Testis (tissue), 3 donors: Measurements from ENCODE around the gene MYOG. TPM values are rescaled to one million over a fixed set of nuclear protein-coding genes. Genes with fewer than 3 reads are reported as not detected.

ENCODE experiments used
- DNase-seq: peaks from one replicate; pipeline ENCODE4 v3.0.0-alpha.2; 2019
- H3K27ac ChIP-seq, 2 donors: fragments of 200-600 bp; sonication (generic); one replicate each; pipeline ENCODE4 v1.5.1; 2019
- H3K27me3 ChIP-seq: fragments of 200-600 bp; sonication (generic); one replicate; pipeline ENCODE4 v1.5.1; 2019
- H3K36me3 ChIP-seq: fragments of 200-600 bp; sonication (generic); one replicate; pipeline ENCODE4 v1.5.1; 2017; ENCODE audit warnings: low read depth; ENCODE audit errors: missing control alignments
- H3K4me1 ChIP-seq: fragments of 200-600 bp; sonication (generic); one replicate; pipeline ENCODE4 v1.5.1; 2019
- H3K4me3 ChIP-seq, 2 donors: fragments of 200-600 bp; sonication (generic); one replicate each; pipeline ENCODE4 v1.5.1; 2017 to 2019
- H3K9me3 ChIP-seq: fragments of 200-600 bp; sonication (generic); one replicate; pipeline ENCODE4 v1.5.1; 2017
- CTCF ChIP-seq, 3 experiments: fragments of 450-650 bp in 2 of 3; fragments of 200-600 bp in 1 of 3; sonication (generic) in 1 of 3; IDR thresholded peaks; one replicate each; pipeline ENCODE4 v1.5.1; 2016 to 2019; ENCODE audit warnings: antibody characterized with exemption in 3 of 3, mild to moderate bottlenecking in 2 of 3, moderate library complexity in 1 of 3
- POLR2A ChIP-seq: fragments of 450-650 bp; IDR thresholded peaks from one replicate; pipeline ENCODE4 v1.6.1; 2017; ENCODE audit warnings: antibody characterized with exemption, mild to moderate bottlenecking, moderate library complexity
- WGBS, 2 donors: methylation state at CpG; one replicate each; pipeline ENCODE4 v1.1.5; 2018; 5-methylcytosine and 5-hydroxymethylcytosine counted together
- intact Hi-C: fragments of 100-400 bp; cut with DNase I; formaldehyde crosslinking; loops from one replicate; pipeline ENCODE4 v1.15.1; 2023; ENCODE audit warnings: low total_unique reads
- polyA plus RNA-seq: library from polyadenylated mRNA; stranded (reverse); fragments of 350-450 nt; fragmentation: Illumina TruSeq; extraction: RNeasy Lipid Tissue Mini Kit (QIAGEN cat#74804); gene quantifications from one replicate; pipeline ENCODE4 v1.2.3, GENCODE V29; 2014; ENCODE audit warnings: low read depth, low replicate concordance; ENCODE audit not compliant: insufficient read depth
- total RNA-seq, 2 donors: library from RNA; depleted of rRNA; stranded (reverse); fragments of >200 nt; gene quantifications; one replicate each; pipeline ENCODE4 v1.2.3, GENCODE V29; 2016

MYOG gene
- total and polyA plus RNA-seq, 3 donors from 2014 or later = 0.25 to 1.2 (median 0.47) TPM

GRCh38 chr1:203126866-203127665, 41.3 kb upstream of the MYOG start:
- intact Hi-C loops = no loop called here
- Histone ChIP-seq H3K9me3 (no peaks in the 10 kb centered on the region), H3K27me3 (no peaks in the 10 kb centered on the region), H3K4me3 (peak overlapping the region; percentile 39 to 59), H3K4me1 (peaks cover 43% of the 10 kb centered on the region), H3K27ac (peak overlapping the region; percentile 5 to 61), H3K36me3 (no peaks in the 10 kb centered on the region)
- 15 to 22% methylated on average over 12 of the region's 12 CpGs for WGBS, 2 donors
- no peak for TF ChIP-seq POLR2A
- no peak for TF ChIP-seq CTCF (IDR thresholded peaks at IDR 0.05)
- DNase-seq = peak; percentile 32

DNA sequence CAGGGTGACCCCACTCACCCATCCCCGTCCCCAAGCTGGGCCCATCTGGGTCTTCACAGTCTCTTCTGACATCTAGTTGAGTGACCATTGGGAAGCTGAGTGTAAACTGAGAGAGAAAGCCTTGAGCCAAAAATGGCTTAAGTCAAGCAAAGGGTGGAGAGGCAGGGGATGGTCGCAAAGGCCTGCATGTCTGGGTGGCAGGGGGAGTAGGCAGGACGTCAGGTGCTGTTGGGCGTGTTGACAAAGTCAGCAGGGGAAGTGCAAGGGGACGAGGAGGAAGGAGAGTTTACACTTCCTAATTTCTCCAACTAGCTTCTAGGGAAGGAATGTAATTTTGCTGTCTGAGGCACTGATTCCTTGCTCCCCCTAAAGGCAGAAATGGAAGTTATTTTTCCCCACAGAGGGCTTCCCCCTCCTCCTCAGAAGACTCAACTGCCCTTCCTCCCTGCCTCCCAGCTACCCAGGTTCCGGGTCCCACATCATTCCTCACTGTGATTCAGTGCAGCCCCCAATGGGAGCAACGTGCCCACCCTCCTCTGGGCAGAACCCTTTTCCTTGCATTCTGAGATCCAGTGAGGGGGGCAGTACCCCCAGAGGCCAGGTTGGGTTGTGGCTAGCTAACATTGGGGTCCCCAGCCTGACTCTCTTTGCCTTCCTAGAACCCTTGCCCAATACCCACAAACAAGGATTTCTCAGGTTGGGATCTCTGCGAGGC, 40.5 kb upstream of the MYOG start:
- Histone ChIP-seq H3K4me1 (peaks cover 43% of the 10 kb centered on the region), H3K9me3 (no peaks in the 10 kb centered on the region), H3K4me3 (no peak overlapping the region), H3K36me3 (no peaks in the 10 kb centered on the region), H3K27ac (no peak overlapping the region), H3K27me3 (no peaks in the 10 kb centered on the region)
- WGBS, 2 donors = 52 to 62% methylated on average over 7 to 8 of the region's 8 CpGs
- intact Hi-C loops = no loop called here
- TF ChIP-seq CTCF (IDR thresholded peaks at IDR 0.05) (peak; percentile 9 to 49 (median 34)), POLR2A (no peak)
- no peak for DNase-seq

DNA sequence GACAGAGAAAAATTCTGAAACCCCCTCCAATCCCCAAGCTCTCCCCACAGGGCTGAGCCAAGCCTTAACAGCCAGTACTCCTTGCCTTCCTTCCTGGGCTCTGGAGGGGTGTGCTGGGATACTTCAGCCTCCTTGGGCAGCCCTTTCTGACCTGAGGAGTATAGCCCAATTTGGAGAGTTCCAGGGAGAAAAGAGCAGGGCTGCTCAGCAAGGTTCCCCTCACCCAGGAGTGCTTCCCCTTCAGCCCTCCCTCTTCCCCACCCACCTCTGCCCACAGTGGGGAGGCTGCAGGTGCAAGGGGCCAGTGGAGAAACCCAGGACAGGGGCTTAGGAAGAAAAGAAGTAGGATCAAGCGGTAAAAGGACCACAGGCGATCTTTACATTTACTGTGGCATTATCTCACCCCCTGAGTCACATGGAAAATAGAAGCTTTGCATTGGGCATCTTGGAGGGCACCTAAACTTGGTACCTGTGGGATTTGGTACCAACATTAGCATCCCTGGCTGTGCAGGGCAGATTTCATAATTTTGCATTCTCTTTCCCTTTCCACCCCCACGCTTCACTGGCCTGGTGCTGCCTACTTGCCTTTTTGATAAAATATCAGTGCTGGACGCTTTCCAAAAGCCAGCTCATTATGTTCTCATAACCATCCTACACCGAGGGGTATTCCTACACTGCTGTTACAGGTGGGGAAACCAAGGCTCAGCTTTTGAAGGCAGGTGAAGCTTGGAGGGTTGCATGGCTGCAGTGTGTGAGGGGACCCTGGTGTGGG, 38.9 kb upstream of the MYOG start:
- WGBS, 2 donors = 50 to 67% methylated on average over 4 to 5 of the region's 5 CpGs
- Histone ChIP-seq H3K36me3 (no peaks in the 10 kb centered on the region), H3K27me3 (no peaks in the 10 kb centered on the region), H3K27ac (peak overlapping the region; percentile 39 to 56), H3K9me3 (no peaks in the 10 kb centered on the region), H3K4me1 (peaks cover 43% of the 10 kb centered on the region), H3K4me3 (no peak overlapping the region)
- intact Hi-C loops = no loop called here
- TF ChIP-seq POLR2A (no peak), CTCF (IDR thresholded peaks at IDR 0.05) (no peak)
- peak; percentile 57 for DNase-seq

DNA sequence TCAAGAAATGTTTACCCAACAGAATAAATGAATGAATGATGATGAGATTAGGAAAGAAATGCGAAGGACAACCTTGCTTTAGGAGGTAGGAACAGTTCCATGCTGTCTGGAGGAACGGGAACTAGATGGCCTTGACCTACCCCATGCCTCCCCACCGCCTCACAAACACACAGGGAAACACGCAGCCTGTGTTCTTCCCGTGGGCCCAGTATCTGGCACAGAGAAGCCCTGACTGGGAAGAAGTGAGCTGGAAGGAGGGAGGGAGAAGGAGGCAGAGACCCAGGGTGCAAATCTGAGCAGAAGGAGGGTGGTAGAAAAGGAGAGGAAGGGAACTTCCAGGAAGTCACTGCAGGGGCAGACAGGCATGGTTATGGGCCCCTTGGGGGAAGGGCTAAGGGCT, 38.2 kb upstream of the MYOG start:
- no peaks in the 10 kb centered on the region for H3K27me3 ChIP-seq
- no peaks in the 10 kb centered on the region for H3K9me3 ChIP-seq
- peaks cover 43% of the 10 kb centered on the region for H3K4me1 ChIP-seq
- intact Hi-C loops = no loop called here
- 34 to 35% methylated on average over 5 of the region's 5 CpGs for WGBS, 2 donors
- TF ChIP-seq CTCF (IDR thresholded peaks at IDR 0.05) = no peak
- no peak for TF ChIP-seq POLR2A
- no peaks in the 10 kb centered on the region for H3K36me3 ChIP-seq
- H3K4me3 ChIP-seq = no peak overlapping the region
- peak overlapping the region; percentile 39 to 56 for H3K27ac ChIP-seq
- DNase-seq = peak; percentile 35
